Vagina (tissue), 2 donors: ENCODE results near the gene PRR5L.

Experiments
- POLR2A ChIP-seq, 2 donors: fragments of 450-650 bp; IDR thresholded peaks; one replicate each; pipeline ENCODE4 v1.6.1; 2017; ENCODE audit warnings: antibody characterized with exemption in 2 of 2, mild to moderate bottlenecking in 2 of 2, moderate library complexity in 2 of 2
- POLR2AphosphoS5 ChIP-seq, 2 donors: sonication (generic); formaldehyde crosslinking; IDR thresholded peaks; one replicate each; pipeline ENCODE4 v1.9.0; 2017; ENCODE audit warnings: antibody characterized with exemption in 2 of 2, mild to moderate bottlenecking in 2 of 2, low read depth in 1 of 2; ENCODE audit not compliant: insufficient read depth in 1 of 2
- TF ChIP-seq, protein P1 (sequence below), 3 experiments: fragments of 450-650 bp in 2 of 3; fragments of 200-600 bp in 1 of 3; sonication (generic) in 1 of 3; IDR thresholded peaks; one replicate each; pipeline ENCODE4 v1.5.1; 2017 to 2019; ENCODE audit warnings: antibody characterized with exemption in 3 of 3, mild to moderate bottlenecking in 2 of 3, moderate library complexity in 2 of 3

- no peak for TF ChIP-seq POLR2AphosphoS5 (IDR thresholded peaks at IDR 0.05; ENCODE audit: insufficient read depth in 1 of 2, low read depth in 1 of 2)
- TF ChIP-seq, protein P1, sequence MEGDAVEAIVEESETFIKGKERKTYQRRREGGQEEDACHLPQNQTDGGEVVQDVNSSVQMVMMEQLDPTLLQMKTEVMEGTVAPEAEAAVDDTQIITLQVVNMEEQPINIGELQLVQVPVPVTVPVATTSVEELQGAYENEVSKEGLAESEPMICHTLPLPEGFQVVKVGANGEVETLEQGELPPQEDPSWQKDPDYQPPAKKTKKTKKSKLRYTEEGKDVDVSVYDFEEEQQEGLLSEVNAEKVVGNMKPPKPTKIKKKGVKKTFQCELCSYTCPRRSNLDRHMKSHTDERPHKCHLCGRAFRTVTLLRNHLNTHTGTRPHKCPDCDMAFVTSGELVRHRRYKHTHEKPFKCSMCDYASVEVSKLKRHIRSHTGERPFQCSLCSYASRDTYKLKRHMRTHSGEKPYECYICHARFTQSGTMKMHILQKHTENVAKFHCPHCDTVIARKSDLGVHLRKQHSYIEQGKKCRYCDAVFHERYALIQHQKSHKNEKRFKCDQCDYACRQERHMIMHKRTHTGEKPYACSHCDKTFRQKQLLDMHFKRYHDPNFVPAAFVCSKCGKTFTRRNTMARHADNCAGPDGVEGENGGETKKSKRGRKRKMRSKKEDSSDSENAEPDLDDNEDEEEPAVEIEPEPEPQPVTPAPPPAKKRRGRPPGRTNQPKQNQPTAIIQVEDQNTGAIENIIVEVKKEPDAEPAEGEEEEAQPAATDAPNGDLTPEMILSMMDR (IDR thresholded peaks at IDR 0.05), result no peak
- TF ChIP-seq POLR2A (IDR thresholded peaks at IDR 0.05), result no peak
Observed at GRCh38 chr11:36346562-36347383, 50.7 kb downstream of the PRR5L start.
